A549 (cell line): ENCODE results near the gene CDC42BPB. TPM values are rescaled to one million over a fixed set of nuclear protein-coding genes. Genes with fewer than 3 reads are reported as not detected.

ENCODE experiments used
- ATAC-seq, 2 experiments: fragments of 200-7000 bp in 1 of 2; fragments of >200 bp in 1 of 2; cut with Nextera tagmentation in 1 of 2; cut with Tn5 transposase in 1 of 2; 3 replicates each; pipeline versions ENCODE4 v1.8.0 to v1.9.1; 2018 to 2020; ENCODE audit warnings: mild to moderate bottlenecking in 1 of 2, moderate library complexity in 1 of 2
- CTCF ChIA-PET: fragments of 300-600 bp; sonication (Branson Sonifier 250); formaldehyde crosslinking; extraction: SDS; loops from one replicate; lab custom pipeline; 2021; ENCODE audit warnings: antibody characterized with exemption, inconsistent platforms; lab: Yijun Ruan, JAX
- POLR2A ChIA-PET: fragments of 350-600 bp; formaldehyde crosslinking; extraction: SDS; loops from one replicate; lab custom pipeline; 2021; ENCODE audit warnings: antibody characterized with exemption, inconsistent platforms; lab: Yijun Ruan, JAX
- DNase-seq, 2 experiments: peaks; one replicate each; pipeline versions ENCODE4 v3.0.0 to v3.0.0-alpha.2; 2011 to 2016; ENCODE audit warnings: low read depth in 1 of 2, low spot score in 1 of 2
- FAIRE-seq: peaks from 2 replicates; lab custom pipeline; 2011; peaks lifted over from hg19 to GRCh38; lab: Jason Lieb, UNC
- H3K27ac ChIP-seq, 2 experiments: fragments of >200 bp; sonication (Bioruptor Twin); formaldehyde crosslinking; 3 replicates each; pipeline ENCODE4 v1.5.1; 2016 to 2017
- H3K4me1 ChIP-seq: fragments of >200 bp; sonication (Bioruptor Twin); formaldehyde crosslinking; 3 replicates; pipeline ENCODE4 v1.6.1; 2016
- H3K4me2 ChIP-seq: fragments of >200 bp; sonication (Bioruptor Twin); formaldehyde crosslinking; 3 replicates; pipeline ENCODE4 v1.6.1; 2016
- H3K4me3 ChIP-seq: fragments of >200 bp; sonication (Bioruptor Twin); formaldehyde crosslinking; 3 replicates; pipeline ENCODE4 v1.5.1; 2016
- H3K9me3 ChIP-seq: fragments of >200 bp; sonication (Bioruptor Twin); formaldehyde crosslinking; 3 replicates; pipeline ENCODE4 v1.6.1; 2016
- ATOH8 ChIP-seq: fragments of 250-450 bp; sonication (Bioruptor Pico); IDR thresholded peaks from 2 replicates; pipeline ENCODE4 v1.5.0; 2020; ENCODE audit warnings: low read depth, mild to moderate bottlenecking, moderate library complexity
- BHLHE40 ChIP-seq: IDR thresholded peaks from 2 replicates; pipeline ENCODE4 v1.6.1; 2012; ENCODE audit warnings: low read depth, low read length, inconsistent platforms
- CHD2 ChIP-seq: fragments of 150-350 bp; IDR thresholded peaks from 2 replicates; pipeline ENCODE4 v1.6.1; 2014; ENCODE audit warnings: low read length; ENCODE audit not compliant: partially characterized antibody
- CTCF ChIP-seq: fragments of >200 bp; sonication (Bioruptor Twin); formaldehyde crosslinking; IDR thresholded peaks from 3 replicates; pipeline ENCODE4 v1.5.1; 2016
- HMGXB4 ChIP-seq: fragments of 250-450 bp; sonication (Bioruptor Pico); IDR thresholded peaks from 2 replicates; pipeline ENCODE4 v1.5.0; 2021; ENCODE audit warnings: mild to moderate bottlenecking, moderate library complexity, borderline replicate concordance
- JUN ChIP-seq, 2 experiments: fragments of >200 bp; sonication (Bioruptor Twin); formaldehyde crosslinking; IDR thresholded peaks; 2 replicates in 1 of 2; 3 replicates in 1 of 2; pipeline ENCODE4 v1.6.1; 2016 to 2017
- MAFK ChIP-seq: fragments of 450-650 bp; IDR thresholded peaks from 2 replicates; pipeline ENCODE4 v1.6.1; 2014; ENCODE audit not compliant: partially characterized antibody
- MAZ ChIP-seq: fragments of 150-350 bp; IDR thresholded peaks from 2 replicates; pipeline ENCODE4 v1.6.1; 2014; ENCODE audit warnings: antibody characterized with exemption, low read depth, low read length, borderline replicate concordance
- NPAS2 ChIP-seq: fragments of 250-450 bp; sonication (Bioruptor Pico); IDR thresholded peaks from 2 replicates; pipeline ENCODE4 v1.8.0; 2022; ENCODE audit warnings: mild to moderate bottlenecking, moderate library complexity, borderline replicate concordance
- PHF8 ChIP-seq: fragments of 200-600 bp; sonication (generic); IDR thresholded peaks from 2 replicates; pipeline ENCODE4 v1.6.1; 2016; ENCODE audit warnings: low read depth, mild to moderate bottlenecking, antibody characterized with exemption, moderate library complexity, borderline replicate concordance
- RAD21 ChIP-seq, 2 experiments: fragments of >200 bp in 1 of 2; sonication (Bioruptor Twin) in 1 of 2; formaldehyde crosslinking in 1 of 2; IDR thresholded peaks in 1 of 2; conservative IDR thresholded peaks in 1 of 2; 2 replicates in 1 of 2; 3 replicates in 1 of 2; pipeline ENCODE4 v1.6.1; 2012 to 2018; ENCODE audit warnings: inconsistent platforms in 1 of 2
- SMC3 ChIP-seq: fragments of >200 bp; sonication (Bioruptor Twin); formaldehyde crosslinking; IDR thresholded peaks from 3 replicates; pipeline ENCODE4 v1.6.1; 2018; ENCODE audit warnings: inconsistent platforms
- ZFP36 ChIP-seq: fragments of 450-650 bp; IDR thresholded peaks from 2 replicates; pipeline ENCODE4 v1.6.1; 2014; ENCODE audit warnings: borderline replicate concordance; ENCODE audit not compliant: partially characterized antibody
- WGBS: methylation state at CpG from one replicate; pipeline ENCODE4 v1.1.6; 2017; ENCODE audit errors: missing lambda C conversion rate; 5-methylcytosine and 5-hydroxymethylcytosine counted together
- polyA plus RNA-seq, 4 experiments: library from polyadenylated mRNA; depleted of rRNA in 3 of 4; stranded (reverse); fragments of >200 nt; fragmentation: RNase III in 1 of 4; extraction: RNeasy Plus Mini Kit Qiagen cat#74134 plus additional on column Dnase treatment in 1 of 4; gene quantifications; 2 replicates in 3 of 4; 3 replicates in 1 of 4; pipeline ENCODE4 v1.2.3, GENCODE V29; 2011 to 2017

CDC42BPB gene
- polyA plus RNA-seq, 2 of the 4 experiments (the other 2 are of a cell fraction) = 56.4 to 57.1 TPM

- ChIA-PET POLR2A (interaction anchor here (0.8 kb wide), 1 partner anchor 17 kb away, joined by 3 read pairs; no protein-coding TSS in a partner anchor), CTCF (interaction anchor here (0.6 to 8.5 kb wide), 9 partner anchors 9 to 206 kb away, joined by 3 to 97 read pairs (median 5); partner anchors contain the start of gene TNFAIP2)
- Histone ChIP-seq H3K9me3 (no peaks in the 10 kb centered on the region), H3K4me2 (no peak overlapping the region), H3K4me3 (no peak overlapping the region), H3K4me1 (peaks cover 11% of the 10 kb centered on the region), H3K27ac (no peak overlapping the region; a peak in 1 of 6 replicates)
- FAIRE-seq (no peak), ATAC-seq (no peak), DNase-seq (no peak)
- TF ChIP-seq ATOH8 (CRISPR knock-in tag) = no peak
- WGBS = 67% methylated on average over 8 of the region's 8 CpGs
Measured at GRCh38 chr14:103086771-103087342, 29.5 kb upstream of the CDC42BPB start.

- WGBS = 77% methylated on average over 14 of the region's 24 CpGs
- H3K4me3 ChIP-seq = no peak overlapping the region
- H3K4me1 ChIP-seq = no peaks in the 10 kb centered on the region
- H3K9me3 ChIP-seq = no peaks in the 10 kb centered on the region
- no peak overlapping the region for H3K4me2 ChIP-seq
- DNase-seq (no peak), ATAC-seq (peak; percentile 60 to 85; a peak in 4 of 6 replicates), FAIRE-seq (no peak)
- TF ChIP-seq CHD2 = no peak
- TF ChIP-seq MAZ = no peak
- TF ChIP-seq SMC3 = peak; percentile 38; the same call in 2 of the 3 replicates
- no peak for TF ChIP-seq MAFK
- no peak for TF ChIP-seq BHLHE40
- TF ChIP-seq PHF8 = no peak
- peak; percentile 84 for TF ChIP-seq ZFP36
- TF ChIP-seq NPAS2 (CRISPR knock-in tag) = no peak
- TF ChIP-seq RAD21 (conservative IDR thresholded peaks at IDR 0.05 in 1 of 2, IDR thresholded peaks at IDR 0.05 in 1 of 2) = peak; percentile 23 to 46; a peak in 2 of 5 replicates
- TF ChIP-seq CTCF = peak; percentile 30
- no peak for TF ChIP-seq JUN (IDR thresholded peaks at IDR 0.05)
- no peak for TF ChIP-seq HMGXB4 (CRISPR knock-in tag)
- ChIA-PET CTCF (interaction anchor here (0.6 to 8.5 kb wide), 7 partner anchors 9 to 391 kb away, joined by 3 to 97 read pairs (median 4); no protein-coding TSS in a partner anchor), POLR2A (no interaction called here)
- peak overlapping the region in 1 of 2 experiments; percentile 29; a peak in 1 of 6 replicates for H3K27ac ChIP-seq
Measured at GRCh38 chr14:103085106-103086091, 28.1 kb upstream of the CDC42BPB start.
